DND-41 (cell line): ENCODE measurements around the gene ZNF493.

ENCODE experiments used
- ATAC-seq: fragments of 200-7000 bp; cut with Tn5 transposase; 3 replicates; pipeline ENCODE4 v1.9.1; 2021; ENCODE audit warnings: low read depth; ENCODE audit not compliant: insufficient read depth
- DNase-seq: peaks from one replicate; pipeline ENCODE4 v3.0.0-alpha.2; 2020
- H2AFZ ChIP-seq: 2 replicates; pipeline ENCODE4 v1.6.0; 2012; ENCODE audit warnings: low read depth, low read length
- H3K27ac ChIP-seq: 2 replicates; pipeline ENCODE4 v1.5.1; 2012; ENCODE audit warnings: low read length, inconsistent platforms
- H3K27me3 ChIP-seq: fragments of 200-600 bp; sonication (generic); 2 replicates; pipeline ENCODE4 v1.6.0; 2012; ENCODE audit warnings: low read length, mild to moderate bottlenecking, inconsistent platforms; ENCODE audit not compliant: insufficient read depth, poor library complexity
- H3K36me3 ChIP-seq: 2 replicates; pipeline ENCODE4 v1.5.1; 2012; ENCODE audit warnings: low read length, inconsistent platforms; ENCODE audit not compliant: insufficient read depth
- H3K4me1 ChIP-seq: 2 replicates; pipeline ENCODE4 v1.5.1; 2012; ENCODE audit warnings: mild to moderate bottlenecking, low read length; ENCODE audit not compliant: insufficient read depth
- H3K4me2 ChIP-seq: 2 replicates; pipeline ENCODE4 v1.6.0; 2012; ENCODE audit warnings: mild to moderate bottlenecking, moderate library complexity, low read length, inconsistent platforms; ENCODE audit not compliant: insufficient read depth
- H3K4me3 ChIP-seq, 2 experiments: fragments of 200-600 bp in 1 of 2; shearing (Covaris generic) in 1 of 2; 2 replicates each; pipeline ENCODE4 v1.5.1; 2012 to 2016; ENCODE audit warnings: inconsistent platforms in 2 of 2, low read length in 2 of 2, mild to moderate bottlenecking in 2 of 2, low read depth in 1 of 2, moderate library complexity in 1 of 2
- H3K79me2 ChIP-seq: 2 replicates; pipeline ENCODE4 v1.6.0; 2012; ENCODE audit warnings: low read length, inconsistent platforms; ENCODE audit not compliant: insufficient read depth
- H3K9ac ChIP-seq: 2 replicates; pipeline ENCODE4 v1.6.0; 2012; ENCODE audit warnings: low read depth, mild to moderate bottlenecking, inconsistent platforms, low read length, moderate library complexity
- H3K9me3 ChIP-seq: 2 replicates; pipeline ENCODE4 v1.5.1; 2012; ENCODE audit warnings: low read length, moderate library complexity, mild to moderate bottlenecking, inconsistent platforms; ENCODE audit not compliant: insufficient read depth, severe bottlenecking
- H4K20me1 ChIP-seq: 2 replicates; pipeline ENCODE4 v1.6.0; 2012; ENCODE audit warnings: low read length; ENCODE audit not compliant: insufficient read depth
- EZH2 ChIP-seq: IDR thresholded peaks from 3 replicates; pipeline ENCODE4 v1.6.1; 2012; ENCODE audit warnings: borderline replicate concordance, low read depth, mild to moderate bottlenecking, moderate library complexity, low read length, inconsistent platforms; ENCODE audit not compliant: severe bottlenecking
- TF ChIP-seq, protein P1 (sequence below): IDR thresholded peaks from 2 replicates; pipeline ENCODE4 v1.5.1; 2012; ENCODE audit warnings: borderline replicate concordance, low read length, moderate library complexity, mild to moderate bottlenecking; ENCODE audit not compliant: poor library complexity, severe bottlenecking; ENCODE audit errors: extremely low read depth

The ZNF493 gene

DNA sequence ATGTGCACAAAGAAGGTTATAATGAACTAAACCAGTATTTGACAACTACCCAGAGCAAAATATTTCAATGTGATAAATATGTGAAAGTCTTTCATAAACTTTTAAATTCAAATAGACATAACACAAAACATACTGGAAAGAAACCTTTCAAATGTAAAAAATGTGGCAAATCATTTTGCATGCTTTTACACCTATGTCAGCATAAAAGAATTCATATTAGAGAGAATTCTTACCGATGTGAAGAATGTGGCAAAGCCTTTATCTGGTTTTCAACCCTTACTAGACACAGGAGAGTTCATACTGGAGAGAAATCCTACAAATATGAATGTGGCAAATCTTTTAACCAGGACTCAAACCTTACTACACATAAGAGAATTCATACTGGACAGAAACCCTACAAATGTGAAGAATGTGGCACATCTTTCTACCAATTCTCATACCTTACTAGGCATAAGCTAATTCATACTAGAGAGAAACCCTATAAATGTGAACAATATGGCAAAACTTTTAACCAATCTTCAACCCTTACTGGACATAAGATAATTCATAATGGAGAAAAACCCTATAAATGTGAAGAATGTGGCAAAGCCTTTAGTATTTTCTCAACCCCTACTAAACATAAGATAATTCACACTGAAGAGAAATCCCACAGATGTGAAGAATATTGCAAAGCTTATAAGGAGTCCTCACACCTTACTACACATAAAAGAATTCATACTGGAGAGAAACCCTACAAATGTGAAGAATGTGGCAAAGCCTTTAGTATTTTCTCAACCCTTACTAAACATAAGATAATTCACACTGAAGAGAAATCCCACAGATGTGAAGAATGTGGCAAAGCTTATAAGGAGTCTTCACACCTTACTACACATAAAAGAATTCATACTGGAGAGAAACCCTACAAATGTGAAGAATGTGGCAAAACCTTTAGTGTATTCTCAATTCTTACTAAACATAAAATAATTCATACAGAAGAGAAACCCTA, 26.4 kb downstream of the ZNF493 start:
- Histone ChIP-seq H4K20me1 (no peaks in the 10 kb centered on the region), H2AFZ (no peak overlapping the region), H3K4me2 (no peak overlapping the region), H3K9me3 (peaks cover 73% of the 10 kb centered on the region), H3K4me3 (no peak overlapping the region), H3K79me2 (no peaks in the 10 kb centered on the region), H3K9ac (no peak overlapping the region), H3K27me3 (no peaks in the 10 kb centered on the region), H3K4me1 (no peaks in the 10 kb centered on the region), H3K27ac (no peak overlapping the region), H3K36me3 (peaks cover 42% of the 10 kb centered on the region)
- ATAC-seq (no peak), DNase-seq (no peak)
- TF ChIP-seq, protein P1, sequence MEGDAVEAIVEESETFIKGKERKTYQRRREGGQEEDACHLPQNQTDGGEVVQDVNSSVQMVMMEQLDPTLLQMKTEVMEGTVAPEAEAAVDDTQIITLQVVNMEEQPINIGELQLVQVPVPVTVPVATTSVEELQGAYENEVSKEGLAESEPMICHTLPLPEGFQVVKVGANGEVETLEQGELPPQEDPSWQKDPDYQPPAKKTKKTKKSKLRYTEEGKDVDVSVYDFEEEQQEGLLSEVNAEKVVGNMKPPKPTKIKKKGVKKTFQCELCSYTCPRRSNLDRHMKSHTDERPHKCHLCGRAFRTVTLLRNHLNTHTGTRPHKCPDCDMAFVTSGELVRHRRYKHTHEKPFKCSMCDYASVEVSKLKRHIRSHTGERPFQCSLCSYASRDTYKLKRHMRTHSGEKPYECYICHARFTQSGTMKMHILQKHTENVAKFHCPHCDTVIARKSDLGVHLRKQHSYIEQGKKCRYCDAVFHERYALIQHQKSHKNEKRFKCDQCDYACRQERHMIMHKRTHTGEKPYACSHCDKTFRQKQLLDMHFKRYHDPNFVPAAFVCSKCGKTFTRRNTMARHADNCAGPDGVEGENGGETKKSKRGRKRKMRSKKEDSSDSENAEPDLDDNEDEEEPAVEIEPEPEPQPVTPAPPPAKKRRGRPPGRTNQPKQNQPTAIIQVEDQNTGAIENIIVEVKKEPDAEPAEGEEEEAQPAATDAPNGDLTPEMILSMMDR, result no peak
- TF ChIP-seq EZH2, result no peak

DNA sequence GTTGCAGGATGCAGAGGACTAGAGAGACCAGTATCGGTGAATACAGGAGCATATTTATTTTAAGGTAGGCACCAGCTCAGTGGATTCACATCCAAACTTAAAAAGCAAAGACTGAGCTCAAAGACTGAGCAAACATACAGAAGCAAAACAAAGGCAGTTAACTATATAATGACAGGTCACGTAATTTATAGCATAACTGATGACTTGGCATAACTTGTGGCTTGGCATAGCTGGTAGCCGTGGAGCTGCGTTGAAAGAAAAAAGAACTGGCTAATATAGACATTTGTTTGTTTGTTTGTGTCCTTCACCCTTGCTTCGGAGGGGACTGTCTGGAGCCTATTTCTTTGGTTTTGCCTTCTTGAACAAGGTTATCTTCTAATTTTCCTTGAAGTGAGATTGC, 33.7 kb downstream of the ZNF493 start:
- DNase-seq (no peak), ATAC-seq (no peak)
- Histone ChIP-seq H3K4me2 (no peak overlapping the region), H3K79me2 (no peaks in the 10 kb centered on the region), H4K20me1 (no peaks in the 10 kb centered on the region), H3K4me1 (no peaks in the 10 kb centered on the region), H3K4me3 (no peak overlapping the region), H3K27me3 (no peaks in the 10 kb centered on the region), H3K9me3 (peaks cover 23% of the 10 kb centered on the region), H3K9ac (no peak overlapping the region), H3K36me3 (peaks cover 3% of the 10 kb centered on the region; the same call in 1 of the 2 replicates), H2AFZ (no peak overlapping the region), H3K27ac (no peak overlapping the region)
- TF ChIP-seq, protein P1, result no peak
- TF ChIP-seq EZH2, result no peak

GRCh38 chr19:21432590-21432989, 35.7 kb downstream of the ZNF493 start:
- Histone ChIP-seq H3K4me1 (no peaks in the 10 kb centered on the region), H3K27me3 (no peaks in the 10 kb centered on the region), H3K4me2 (no peak overlapping the region), H2AFZ (no peak overlapping the region), H3K9ac (no peak overlapping the region), H4K20me1 (no peaks in the 10 kb centered on the region), H3K36me3 (0 out of 2 replicates have a peak, but pooled peaks cover 3% of the 10 kb centered on the region), H3K79me2 (no peaks in the 10 kb centered on the region), H3K27ac (no peak overlapping the region), H3K4me3 (no peak overlapping the region), H3K9me3 (peaks cover 15% of the 10 kb centered on the region)
- no peak for TF ChIP-seq EZH2
- TF ChIP-seq, protein P1, result no peak
- DNase-seq (no peak), ATAC-seq (no peak)
